GM18519 (cell line): ENCODE results near the gene MUC16.

ENCODE experiments used
- ATAC-seq: cut with Tn5 transposase; IDR thresholded peaks from one replicate; pipeline ENCODE4 v1.9.1; 2021; ENCODE audit warnings: mild to moderate bottlenecking, moderate library complexity; ENCODE audit not compliant: unreplicated experiment, low FRiP score

MUC16 gene

DNA sequence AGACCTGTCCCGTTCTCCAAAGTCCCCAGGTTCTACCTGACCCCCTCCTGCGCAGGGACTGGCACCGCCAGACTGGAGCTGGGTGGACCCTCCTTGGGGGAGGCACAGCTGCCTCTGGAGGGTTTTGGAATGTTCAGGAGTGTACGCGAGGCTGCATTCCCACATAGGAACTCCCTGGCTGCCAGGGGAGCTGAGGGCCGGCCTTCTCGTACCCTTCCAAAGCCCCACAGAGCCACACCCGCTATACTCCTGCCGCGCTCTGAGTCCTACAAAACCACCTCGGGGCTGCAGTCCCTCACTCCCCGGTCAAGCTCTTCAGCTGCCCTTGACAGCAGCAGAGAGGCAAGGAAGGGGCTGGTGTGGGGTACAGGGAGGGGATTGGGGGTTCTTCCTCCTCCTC lies 484 bp upstream of the MUC16 start:
- no peak for ATAC-seq

DNA sequence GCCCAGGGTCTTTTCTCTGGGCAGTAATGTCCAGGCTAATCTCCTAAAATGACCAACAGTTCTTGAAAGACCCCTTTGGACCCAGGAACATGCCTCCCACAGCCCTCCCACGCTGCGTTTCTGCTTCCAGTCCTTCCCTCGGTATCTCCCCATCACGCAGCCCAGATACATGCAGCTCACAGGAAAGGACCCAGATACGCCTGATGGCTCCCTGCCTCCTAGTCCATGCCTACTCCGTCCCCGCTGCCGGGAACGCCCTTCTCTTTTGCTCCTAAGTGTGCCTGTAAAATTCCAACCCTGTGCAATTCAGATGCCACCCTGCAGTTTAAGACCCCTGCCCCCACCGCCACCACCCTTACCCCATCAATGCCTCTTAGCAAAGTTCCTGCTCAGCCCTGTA lies 778 bp downstream of the MUC16 start:
- no peak for ATAC-seq

DNA sequence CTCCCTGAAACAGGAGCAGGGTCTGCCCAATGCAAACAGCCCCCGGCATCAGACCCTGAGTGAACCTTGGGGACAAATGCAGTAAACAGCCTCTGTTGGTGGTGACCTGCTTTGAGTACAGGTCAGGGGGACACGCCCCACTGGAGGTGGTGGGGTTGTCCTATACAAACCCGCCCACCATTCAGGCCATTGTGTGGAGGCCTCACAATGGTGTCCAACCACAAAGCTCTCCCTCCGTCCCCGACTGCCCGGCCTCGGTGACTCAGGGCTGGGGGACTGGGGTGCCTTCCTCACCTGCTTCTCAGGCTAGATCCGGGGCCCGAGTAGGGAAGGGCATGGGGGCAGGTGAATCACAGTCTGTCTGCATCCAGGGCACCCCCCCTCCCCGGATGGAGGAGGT lies 1.5 kb downstream of the MUC16 start:
- ATAC-seq, result no peak

DNA sequence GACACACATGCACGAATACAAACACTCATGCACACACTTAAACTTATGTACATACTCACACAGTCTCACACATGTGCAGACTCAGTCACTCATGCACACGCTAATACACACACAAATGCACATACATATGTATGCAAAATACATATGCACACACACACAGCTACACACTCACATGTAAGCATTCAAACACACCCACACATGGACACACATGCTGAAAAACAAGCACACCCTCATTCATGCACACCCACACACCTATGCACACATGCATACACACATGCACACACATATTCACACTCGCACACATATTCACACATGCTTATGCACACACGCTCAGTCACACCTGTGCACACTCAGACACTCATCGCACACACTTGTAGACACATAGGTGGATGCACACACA lies 9.3 kb downstream of the MUC16 start:
- ATAC-seq, result no peak

GRCh38 chr19:8988204-8988603 lies 22.0 kb downstream of the MUC16 start:
- ATAC-seq, result no peak

DNA sequence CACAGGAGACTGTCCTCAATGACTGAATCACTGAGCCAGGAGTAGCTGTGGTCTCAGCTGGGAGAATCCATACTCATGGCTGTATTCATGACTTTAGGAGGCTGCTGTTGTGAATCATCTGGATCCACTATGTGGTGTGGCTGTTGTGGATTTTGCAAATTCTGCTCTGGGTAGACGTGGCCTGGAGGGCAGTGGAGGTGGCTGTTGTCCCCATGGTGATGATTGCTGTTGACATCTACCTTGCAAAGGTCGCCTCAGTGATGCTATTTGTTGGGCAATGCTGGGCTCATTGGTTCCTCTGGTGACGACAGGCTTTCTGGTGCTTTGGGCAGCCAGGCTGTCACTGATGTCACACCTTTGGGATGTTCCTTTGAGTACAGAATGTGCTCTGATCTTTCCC lies 23.9 kb downstream of the MUC16 start:
- no peak for ATAC-seq

GRCh38 chr19:8973501-8974091 lies 36.6 kb downstream of the MUC16 start:
- ATAC-seq, result no peak

DNA sequence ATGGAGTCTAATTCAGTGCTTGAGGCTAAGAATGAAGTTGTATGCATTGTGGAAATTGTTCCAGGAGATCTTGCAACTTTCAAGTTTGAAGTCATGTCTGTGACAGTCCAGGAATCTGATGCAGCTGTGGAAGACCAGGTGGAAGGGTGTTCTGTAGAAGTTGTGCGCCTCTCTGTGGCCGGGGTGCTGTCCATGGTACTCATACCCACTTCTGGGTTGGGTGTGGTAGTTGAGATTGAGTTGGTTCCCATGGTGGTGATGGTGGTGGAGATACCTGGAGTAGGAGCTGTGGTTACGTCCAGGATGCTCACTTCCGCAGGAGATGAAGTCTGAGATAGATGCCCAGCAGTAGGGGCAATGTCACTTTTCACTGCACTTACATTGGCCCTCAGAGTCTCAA lies 44.3 kb downstream of the MUC16 start:
- no peak for ATAC-seq
